22Rv1 (cell line): ENCODE results near the gene PUM2.

Source experiments
- H3K27ac ChIP-seq: fragments of 450-650 bp; 2 replicates; pipeline ENCODE4 v1.5.1; 2017
- ZFX ChIP-seq: fragments of 450-650 bp; IDR thresholded peaks from 2 replicates; pipeline ENCODE4 v1.6.1; 2017; ENCODE audit warnings: antibody characterized with exemption, borderline replicate concordance
- TF ChIP-seq, protein P1 (sequence below): fragments of 450-650 bp; IDR thresholded peaks from 2 replicates; pipeline ENCODE4 v1.5.1; 2017; ENCODE audit warnings: mild to moderate bottlenecking

The PUM2 gene

DNA sequence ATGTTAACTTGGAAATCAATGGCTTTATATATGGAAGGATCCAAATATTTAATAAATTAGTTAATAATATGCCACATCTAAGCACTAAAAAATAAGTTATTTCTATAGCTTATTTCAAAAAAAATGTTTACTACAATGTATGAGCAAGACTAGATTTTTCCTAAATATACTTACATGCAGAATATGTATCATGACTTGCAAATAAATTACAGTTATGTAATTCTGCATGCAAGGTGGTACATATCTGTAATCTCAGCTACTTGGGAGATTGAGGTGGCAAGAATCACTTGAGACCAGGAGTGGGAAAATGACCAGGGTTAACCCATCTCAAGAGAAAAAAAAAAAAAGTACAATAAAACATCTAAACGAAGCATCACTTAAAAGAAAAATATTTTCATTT lies 11.6 kb downstream of the PUM2 start:
- H3K27ac ChIP-seq = no peak overlapping the region
- no peak for TF ChIP-seq ZFX
- TF ChIP-seq, protein P1, sequence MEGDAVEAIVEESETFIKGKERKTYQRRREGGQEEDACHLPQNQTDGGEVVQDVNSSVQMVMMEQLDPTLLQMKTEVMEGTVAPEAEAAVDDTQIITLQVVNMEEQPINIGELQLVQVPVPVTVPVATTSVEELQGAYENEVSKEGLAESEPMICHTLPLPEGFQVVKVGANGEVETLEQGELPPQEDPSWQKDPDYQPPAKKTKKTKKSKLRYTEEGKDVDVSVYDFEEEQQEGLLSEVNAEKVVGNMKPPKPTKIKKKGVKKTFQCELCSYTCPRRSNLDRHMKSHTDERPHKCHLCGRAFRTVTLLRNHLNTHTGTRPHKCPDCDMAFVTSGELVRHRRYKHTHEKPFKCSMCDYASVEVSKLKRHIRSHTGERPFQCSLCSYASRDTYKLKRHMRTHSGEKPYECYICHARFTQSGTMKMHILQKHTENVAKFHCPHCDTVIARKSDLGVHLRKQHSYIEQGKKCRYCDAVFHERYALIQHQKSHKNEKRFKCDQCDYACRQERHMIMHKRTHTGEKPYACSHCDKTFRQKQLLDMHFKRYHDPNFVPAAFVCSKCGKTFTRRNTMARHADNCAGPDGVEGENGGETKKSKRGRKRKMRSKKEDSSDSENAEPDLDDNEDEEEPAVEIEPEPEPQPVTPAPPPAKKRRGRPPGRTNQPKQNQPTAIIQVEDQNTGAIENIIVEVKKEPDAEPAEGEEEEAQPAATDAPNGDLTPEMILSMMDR = no peak

GRCh38 chr2:20334605-20335203 lies 15.9 kb downstream of the PUM2 start:
- TF ChIP-seq, protein P1 = no peak
- no peak for TF ChIP-seq ZFX
- no peak overlapping the region for H3K27ac ChIP-seq

DNA sequence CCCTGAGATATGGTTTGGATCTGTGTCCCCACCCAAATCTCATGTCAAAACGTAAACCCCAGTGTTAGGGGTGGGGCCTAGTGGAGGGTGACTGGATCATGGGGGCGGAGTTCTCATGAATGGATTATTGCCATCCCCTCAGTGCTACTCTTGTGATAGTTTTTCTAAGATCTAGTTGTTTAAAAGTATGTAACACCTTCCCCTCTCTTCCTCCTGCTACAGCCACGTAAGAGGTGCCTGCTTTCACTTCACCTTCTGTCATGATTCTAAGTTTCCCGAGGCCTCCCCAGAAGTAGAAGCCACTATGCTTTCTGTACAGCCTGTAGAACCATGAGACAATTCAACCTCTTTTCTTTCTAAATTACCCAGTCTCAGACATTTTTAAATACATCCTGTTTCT lies 16.9 kb downstream of the PUM2 start:
- no peak overlapping the region for H3K27ac ChIP-seq
- TF ChIP-seq, protein P1 = no peak
- no peak for TF ChIP-seq ZFX

DNA sequence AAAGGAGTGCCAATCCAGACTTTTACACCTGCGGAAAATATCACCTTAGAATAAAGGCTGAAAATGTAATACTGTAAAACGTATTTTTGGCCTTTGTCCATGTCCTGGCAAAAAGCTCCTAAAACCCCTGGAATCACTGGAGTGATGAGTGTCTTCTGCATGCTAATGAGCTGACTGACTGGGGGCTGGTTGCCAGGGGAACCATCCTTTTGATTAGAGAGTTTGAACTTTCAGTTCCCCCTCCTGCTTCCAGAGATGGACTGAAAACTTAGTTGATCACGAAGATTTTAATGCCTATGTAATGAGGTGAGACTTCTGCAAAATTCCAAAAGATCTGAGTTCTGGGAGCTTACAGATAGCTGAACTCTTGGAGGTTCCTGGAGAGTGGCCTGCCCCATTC lies 20.5 kb downstream of the PUM2 start:
- TF ChIP-seq, protein P1 = no peak
- no peak for TF ChIP-seq ZFX
- no peak overlapping the region for H3K27ac ChIP-seq

GRCh38 chr2:20327370-20327769 lies 23.3 kb downstream of the PUM2 start:
- peak overlapping the region; percentile 12; the same call in 1 of the 2 replicates for H3K27ac ChIP-seq
- no peak for TF ChIP-seq ZFX
- TF ChIP-seq, protein P1 = no peak

DNA sequence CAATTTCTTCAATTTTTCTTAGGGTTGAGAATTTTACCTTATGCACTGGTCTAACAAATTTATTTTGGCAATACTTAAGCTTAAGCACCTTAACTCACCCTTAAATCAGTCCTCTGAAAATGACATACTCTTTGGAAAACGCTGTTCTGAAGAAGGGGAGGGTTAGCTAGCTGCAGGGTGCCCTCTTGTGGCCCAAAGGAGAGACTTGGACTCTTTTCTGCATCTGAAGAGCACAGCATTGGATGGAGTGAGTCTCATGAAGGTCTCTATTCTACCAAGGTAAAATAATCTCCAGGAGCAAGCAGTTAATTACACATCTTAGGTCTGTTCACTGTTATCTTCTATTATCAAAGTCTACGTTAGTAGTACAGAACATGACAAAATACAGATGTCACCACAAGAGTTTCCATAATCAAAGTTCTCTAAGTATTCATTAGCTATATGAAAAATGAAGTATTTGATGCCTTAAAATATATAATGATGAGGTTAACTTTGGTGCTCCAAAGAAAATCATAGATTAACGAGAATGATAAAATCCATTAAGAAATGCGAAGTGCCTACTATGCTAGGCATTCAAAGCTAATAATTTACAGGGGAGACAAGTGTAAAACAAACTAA lies 24.4 kb downstream of the PUM2 start:
- H3K27ac ChIP-seq = 0 out of 2 replicates have a peak overlapping the region, but pooled peaks have one; percentile 12
- TF ChIP-seq, protein P1 = peak; percentile 94
- no peak for TF ChIP-seq ZFX

DNA sequence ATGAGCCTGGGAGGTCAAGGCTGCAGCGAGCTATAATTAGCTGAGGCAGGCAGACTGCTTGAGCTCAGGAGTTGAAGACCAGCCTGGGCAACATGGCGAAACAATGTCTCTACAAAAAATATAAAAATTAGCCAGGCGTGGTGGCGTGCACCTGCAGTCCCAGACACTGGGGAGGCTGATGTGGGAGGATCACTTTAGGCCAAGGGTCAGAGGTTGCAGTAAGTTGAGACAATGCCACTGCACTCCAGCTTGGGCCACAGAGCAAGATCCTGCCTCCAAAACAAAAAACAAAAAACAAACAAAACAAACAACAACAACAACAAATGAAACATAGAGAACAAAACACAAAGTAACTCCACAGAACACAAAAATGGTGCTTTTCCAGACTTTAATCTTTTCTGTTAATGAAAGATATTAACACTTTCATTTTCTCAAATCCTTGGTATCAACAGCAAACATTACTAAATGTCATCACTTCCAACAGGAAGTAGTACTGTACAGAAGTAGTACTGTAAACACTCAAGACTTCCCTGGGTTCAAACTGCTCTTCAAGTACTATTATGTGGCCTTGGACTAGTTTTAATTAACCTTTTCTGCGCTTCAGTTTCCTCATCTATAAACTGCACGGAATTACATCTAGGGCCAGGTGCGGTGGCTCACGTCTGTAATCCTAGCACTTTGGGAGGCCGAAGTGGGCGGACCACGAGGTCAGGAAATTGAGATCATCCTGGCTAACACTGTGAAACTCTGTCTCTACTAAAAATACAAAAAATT lies 27.9 kb downstream of the PUM2 start:
- no peak overlapping the region for H3K27ac ChIP-seq
- TF ChIP-seq ZFX = no peak
- TF ChIP-seq, protein P1 = no peak
